ENCODE data around the gene TUBB8B.
"Not testable (repeated sequence)": the region's sequence is repeated elsewhere in the genome, so short reads cannot be mapped to it uniquely, and the experiment has no call there.

Gene TUBB8B

GRCh38 chr18:49176-49665 is at the start of gene TUBB8B:
Gene TUBB8B, minus strand, starts transcription at chr18:49615. Its CDS starts 58 bp downstream, at chr18:49557.
- DNase-seq (ENCODE audit: low read depth), result not testable (repeated sequence)

DNA sequence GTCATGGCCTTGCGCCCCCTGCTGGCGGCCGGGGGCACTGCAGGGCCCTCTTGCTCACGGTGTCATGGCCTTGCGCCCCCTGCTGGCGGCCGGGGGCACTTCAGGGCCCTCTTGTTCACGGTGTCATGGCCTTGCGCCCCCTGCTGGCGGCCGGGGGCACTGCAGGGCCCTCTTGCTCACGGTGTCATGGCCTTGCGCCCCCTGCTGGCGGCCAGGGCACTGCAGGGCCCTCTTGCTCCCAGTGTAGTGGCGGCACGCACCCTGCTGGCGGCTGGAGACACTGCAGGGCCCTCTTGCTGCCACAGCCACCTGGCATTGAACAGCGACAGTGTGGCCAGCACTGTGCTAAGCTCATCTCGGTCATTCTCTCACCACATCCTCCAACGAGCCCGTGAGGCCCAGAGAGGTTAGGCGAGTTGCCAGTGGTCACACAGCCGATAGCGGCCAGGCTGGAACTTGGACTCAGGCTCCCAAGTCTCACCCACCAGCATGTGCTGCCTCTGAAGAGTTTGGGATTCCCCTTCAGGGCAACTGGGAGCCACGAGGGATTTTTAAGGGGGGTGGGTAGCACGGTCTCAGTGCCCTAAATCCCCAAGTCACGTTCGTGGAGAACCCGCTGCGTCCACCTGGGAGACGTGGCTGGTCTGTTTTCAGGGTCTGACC is 48.0 kb upstream of the TUBB8B start:
- DNase-seq (ENCODE audit: low read depth), result not testable (repeated sequence)

DNA sequence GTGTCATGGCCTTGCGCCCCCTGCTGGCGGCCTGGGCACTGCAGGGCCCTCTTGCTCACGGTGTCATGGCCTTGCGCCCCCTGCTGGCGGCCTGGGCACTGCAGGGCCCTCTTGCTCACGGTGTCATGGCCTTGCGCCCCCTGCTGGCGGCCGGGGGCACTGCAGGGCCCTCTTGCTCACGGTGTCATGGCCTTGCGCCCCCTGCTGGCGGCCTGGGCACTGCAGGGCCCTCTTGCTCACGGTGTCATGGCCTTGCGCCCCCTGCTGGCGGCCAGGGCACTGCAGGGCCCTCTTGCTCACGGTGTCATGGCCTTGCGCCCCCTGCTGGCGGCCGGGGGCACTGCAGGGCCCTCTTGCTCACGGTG is 47.3 kb upstream of the TUBB8B start:
- DNase-seq (ENCODE audit: low read depth), result not testable (repeated sequence)

DNA sequence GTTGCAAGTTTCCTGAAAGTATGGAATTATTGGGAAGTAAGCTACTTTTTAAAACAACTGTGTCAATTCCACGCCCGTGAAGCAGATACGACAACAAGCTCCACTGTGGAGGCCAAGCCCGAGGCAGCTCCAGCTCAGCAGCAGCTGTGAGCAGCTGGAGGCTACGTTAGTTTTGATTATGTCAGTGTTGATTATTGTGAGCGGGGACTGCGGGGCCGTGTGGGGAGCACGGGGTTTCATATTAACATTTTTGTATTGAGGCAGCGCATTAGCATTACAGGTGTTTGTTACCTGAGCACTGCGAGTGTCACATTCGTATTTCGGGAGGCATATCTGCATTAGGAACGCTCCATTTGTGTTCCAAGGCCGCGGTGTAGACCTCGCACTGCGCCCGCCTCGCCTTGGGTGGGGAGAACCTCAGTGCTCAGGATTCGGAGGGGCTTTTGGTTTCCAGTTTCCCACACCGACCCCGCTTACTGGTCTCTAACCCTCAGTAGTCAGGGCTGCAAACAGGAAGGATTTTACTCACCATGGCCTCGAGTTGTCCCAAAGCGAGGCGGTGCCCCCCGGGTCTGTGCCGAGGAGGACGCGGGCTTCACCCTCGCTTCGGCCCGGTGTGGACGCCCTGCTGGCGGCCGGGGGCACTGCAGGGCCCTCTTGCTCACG is 46.8 kb upstream of the TUBB8B start:
- DNase-seq (ENCODE audit: low read depth), result not testable (repeated sequence)

GRCh38 chr18:95580-95979 is 46.2 kb upstream of the TUBB8B start:
- DNase-seq (ENCODE audit: low read depth), result not testable (repeated sequence)

DNA sequence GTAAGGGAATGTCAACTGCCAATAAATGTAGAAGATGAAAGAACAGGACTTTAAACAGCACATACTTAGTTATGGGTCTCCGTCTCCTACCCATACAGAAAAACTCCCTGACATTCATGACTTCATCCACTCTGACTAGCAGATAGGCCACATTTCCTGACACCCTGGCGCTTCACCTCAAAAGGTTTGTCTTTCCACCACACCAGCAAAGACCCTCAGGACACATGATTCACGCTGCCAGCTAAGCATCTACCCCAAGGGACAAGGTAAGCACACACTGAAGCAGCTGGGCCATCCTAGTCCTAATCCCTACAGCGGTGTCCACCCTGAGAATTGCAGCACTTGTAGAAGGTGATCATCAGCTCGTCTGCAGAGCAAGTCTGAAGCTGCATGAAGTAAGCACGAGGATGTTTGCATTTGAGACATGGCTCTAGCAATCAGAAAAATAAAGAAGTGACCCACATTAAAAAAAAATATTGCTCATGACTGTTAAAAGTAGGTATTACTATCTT is 44.5 kb upstream of the TUBB8B start:
- DNase-seq (ENCODE audit: low read depth), result not testable (repeated sequence)

GRCh38 chr18:91561-91960 is 42.1 kb upstream of the TUBB8B start:
- DNase-seq (ENCODE audit: low read depth), result not testable (repeated sequence)

- not testable (repeated sequence) for DNase-seq (ENCODE audit: low read depth)
These were observed 41.2 kb upstream of the TUBB8B start for GRCh38 chr18:90396-91193.

GRCh38 chr18:89124-89523 is 39.7 kb upstream of the TUBB8B start:
- not testable (repeated sequence) for DNase-seq (ENCODE audit: low read depth)

GRCh38 chr18:84801-85200 is 35.4 kb upstream of the TUBB8B start:
- DNase-seq (ENCODE audit: low read depth), result not testable (repeated sequence)

- not testable (repeated sequence) for DNase-seq (ENCODE audit: low read depth)
These were observed 33.3 kb upstream of the TUBB8B start for GRCh38 chr18:82626-83209.

DNA sequence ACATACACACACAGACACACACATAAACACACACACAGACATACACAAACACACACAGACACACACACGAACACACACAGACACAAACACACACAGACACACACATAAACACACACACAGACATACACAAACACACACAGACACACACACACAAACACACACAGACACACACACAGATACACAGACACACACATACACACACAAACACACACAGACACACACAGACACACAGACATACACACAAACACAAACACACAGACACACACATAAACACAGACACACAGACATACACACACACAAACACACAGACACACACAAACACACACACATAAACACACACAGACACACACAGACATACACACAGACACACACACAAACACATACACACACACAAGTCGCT is 31.5 kb upstream of the TUBB8B start:
- not testable (repeated sequence) for DNase-seq (ENCODE audit: low read depth)

DNA sequence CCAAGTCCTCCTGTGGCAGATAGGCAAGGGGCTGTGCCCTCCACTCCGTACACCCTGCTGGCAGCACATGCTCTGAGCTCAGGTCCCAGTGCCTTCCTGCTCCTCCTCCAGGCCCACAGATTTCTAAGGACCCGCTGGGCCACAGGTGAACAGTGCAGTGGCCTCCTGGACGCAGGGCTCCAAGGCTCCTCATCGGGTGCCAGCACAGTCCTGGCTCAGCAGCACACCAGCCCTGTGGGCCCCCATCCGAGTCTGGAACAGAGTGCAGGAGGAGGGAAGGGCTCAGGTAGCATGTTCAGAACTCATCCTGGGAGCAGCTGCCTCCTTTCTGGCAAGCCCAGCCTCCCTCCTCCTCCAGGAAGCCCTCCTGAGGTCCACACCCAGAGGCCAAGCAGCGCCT is 30.8 kb upstream of the TUBB8B start:
- not testable (repeated sequence) for DNase-seq (ENCODE audit: low read depth)

GRCh38 chr18:75525-76160 is 26.2 kb upstream of the TUBB8B start:
- DNase-seq (ENCODE audit: low read depth), result not testable (repeated sequence)

DNA sequence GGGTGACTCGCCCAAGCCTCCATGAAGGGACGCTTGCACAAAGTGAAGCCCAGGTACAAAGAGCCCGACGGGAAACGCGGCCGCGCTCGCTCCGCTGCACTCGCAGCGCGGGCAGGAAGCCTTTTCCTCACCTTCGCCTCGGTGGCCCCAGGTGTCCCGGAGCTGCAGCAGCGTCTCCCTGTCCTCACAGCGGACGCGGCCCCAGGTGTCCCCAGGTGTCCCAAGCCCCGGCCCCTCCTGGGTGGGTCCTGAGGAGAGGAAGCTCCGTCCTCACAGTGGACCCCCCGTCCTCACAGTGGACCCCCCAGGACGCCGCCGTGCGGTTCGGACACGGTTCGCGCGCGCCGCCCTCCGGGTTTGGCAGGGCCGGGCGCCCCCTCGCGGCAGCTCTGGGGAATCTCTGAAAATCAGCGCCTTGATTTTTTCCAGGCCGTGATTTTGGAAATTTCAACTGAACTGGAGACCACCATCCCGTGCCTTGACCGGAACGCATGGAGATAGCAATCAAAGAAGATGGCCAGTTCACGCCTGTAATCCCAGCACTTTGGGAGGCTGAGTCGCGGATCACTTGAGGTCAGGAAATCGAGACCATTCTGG is 23.9 kb upstream of the TUBB8B start:
- not testable (repeated sequence) for DNase-seq (ENCODE audit: low read depth)

DNA sequence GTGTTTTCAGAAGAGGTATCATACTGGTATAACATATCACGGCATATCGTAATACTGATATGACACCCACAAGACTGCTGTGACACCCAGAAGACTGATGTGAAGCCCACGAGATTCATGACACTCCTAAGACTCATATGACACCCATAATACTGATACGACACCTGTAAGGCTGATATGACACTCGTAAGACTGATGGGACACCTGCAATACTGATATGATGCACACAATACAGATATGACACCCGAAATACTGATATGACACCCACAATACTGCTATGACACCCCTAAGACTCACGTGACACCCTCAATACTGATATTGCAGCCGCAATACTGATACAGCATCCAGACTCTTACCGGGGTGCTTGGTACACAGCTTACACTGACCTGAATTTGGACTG is 18.3 kb upstream of the TUBB8B start:
- not testable (repeated sequence) for DNase-seq (ENCODE audit: low read depth)

- not testable (repeated sequence) for DNase-seq (ENCODE audit: low read depth)
These were observed 14.9 kb upstream of the TUBB8B start for GRCh38 chr18:64279-64678.

- DNase-seq (ENCODE audit: low read depth), result not testable (repeated sequence)
These were observed 14.2 kb upstream of the TUBB8B start for GRCh38 chr18:63656-64055.

DNA sequence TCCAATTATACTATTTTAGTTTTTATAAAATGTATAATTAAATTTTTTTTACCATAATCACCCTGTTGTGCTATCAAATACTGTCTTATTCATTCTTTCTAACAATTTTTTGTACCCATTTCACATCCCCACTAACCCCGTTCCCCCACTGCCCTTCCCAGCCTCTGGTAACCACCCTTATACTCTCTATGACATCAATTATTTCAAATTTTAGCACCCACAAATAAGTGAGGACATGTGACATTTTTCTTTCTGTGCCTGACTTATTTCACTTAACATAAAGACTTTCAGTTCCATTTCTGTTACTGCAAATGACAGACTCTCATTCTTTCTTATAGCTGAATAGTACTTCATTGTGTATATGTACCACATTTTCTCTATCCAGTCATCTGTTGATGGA is 5.0 kb upstream of the TUBB8B start:
- DNase-seq (ENCODE audit: low read depth), result not testable (repeated sequence)

DNA sequence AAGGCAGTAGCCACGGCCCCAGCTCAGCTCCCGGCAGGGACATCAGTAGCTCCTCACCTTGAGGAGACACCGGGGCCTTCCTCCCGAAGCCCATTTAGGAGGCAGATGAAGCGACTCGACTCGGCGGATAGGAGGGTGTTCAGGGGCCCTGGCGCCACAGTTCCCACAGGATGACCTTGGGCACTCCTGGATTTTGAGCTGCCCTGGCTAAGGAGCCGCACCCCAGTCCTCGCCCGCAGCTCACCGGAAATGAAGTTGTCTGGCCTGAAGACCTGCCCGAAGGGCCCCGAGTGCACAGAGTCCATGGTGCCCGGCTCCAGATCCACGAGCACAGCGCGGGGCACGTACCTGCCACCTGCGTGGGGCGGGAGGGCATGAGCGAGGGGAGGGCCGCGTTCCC is 719 bp downstream of the TUBB8B start:
- not testable (repeated sequence) for DNase-seq (ENCODE audit: low read depth)

DNA sequence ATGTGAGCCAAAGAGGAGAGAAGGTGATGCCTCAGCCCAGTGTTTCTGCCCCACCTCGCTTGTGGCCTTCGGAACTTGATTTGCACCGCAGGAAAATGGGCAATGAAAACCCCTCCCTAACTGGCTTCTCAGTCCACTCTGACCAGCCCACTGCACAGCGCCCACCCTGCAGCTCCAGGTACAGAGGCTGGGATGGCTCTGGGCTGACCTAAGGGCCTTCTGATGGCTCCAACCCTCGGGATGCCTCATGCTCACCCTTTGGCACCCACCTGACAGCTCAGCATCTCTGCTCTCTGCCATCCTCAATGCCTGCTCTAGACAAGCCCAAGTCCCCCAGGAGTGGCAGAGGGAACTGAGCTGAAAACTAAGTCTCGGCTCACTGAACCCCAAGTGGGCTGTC is 36.2 kb downstream of the TUBB8B start:
- DNase-seq (ENCODE audit: low read depth), result not testable (repeated sequence)
